ENCODE results near the gene SDR42E1. TPM values are rescaled to one million over a fixed set of nuclear protein-coding genes. Genes with fewer than 3 reads are reported as not detected.

Gene SDR42E1
- total RNA-seq, 1 donor from 2014 or later: 0.02 TPM

DNA sequence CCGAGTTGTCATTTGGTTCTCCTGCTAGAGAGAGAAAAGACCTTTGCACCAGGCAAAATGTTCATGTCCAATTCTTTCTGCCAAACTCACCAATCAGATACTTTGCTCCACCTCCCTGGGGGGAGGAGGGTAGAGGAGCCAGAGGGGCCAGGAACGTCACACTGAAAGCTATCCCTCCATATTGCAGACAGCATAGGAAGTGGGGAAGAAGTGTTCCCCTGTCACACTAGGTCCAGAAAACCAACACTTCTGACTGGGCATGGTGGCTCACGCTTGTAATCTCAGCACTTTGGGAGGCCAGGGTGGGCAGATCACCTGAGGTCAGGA is 33.3 kb upstream of the SDR42E1 start:
- no peak for TF ChIP-seq CTCF (IDR thresholded peaks at IDR 0.05; ENCODE audit: unreplicated experiment)
- no peak overlapping the region for H3K27ac Mint-ChIP-seq
- H3K36me3 Mint-ChIP-seq (ENCODE audit: insufficient read depth): no peaks in the 10 kb centered on the region
- H3K27me3 Mint-ChIP-seq: no peaks in the 10 kb centered on the region
- no peak overlapping the region for H3K4me3 Mint-ChIP-seq (ENCODE audit: low read depth)
- no peak for DNase-seq (ENCODE audit: low spot score, unreplicated experiment)
- peaks cover 11% of the 10 kb centered on the region for H3K4me1 Mint-ChIP-seq (ENCODE audit: low read depth)
- peaks cover 4% of the 10 kb centered on the region for H3K9me3 Mint-ChIP-seq (ENCODE audit: low read depth)

DNA sequence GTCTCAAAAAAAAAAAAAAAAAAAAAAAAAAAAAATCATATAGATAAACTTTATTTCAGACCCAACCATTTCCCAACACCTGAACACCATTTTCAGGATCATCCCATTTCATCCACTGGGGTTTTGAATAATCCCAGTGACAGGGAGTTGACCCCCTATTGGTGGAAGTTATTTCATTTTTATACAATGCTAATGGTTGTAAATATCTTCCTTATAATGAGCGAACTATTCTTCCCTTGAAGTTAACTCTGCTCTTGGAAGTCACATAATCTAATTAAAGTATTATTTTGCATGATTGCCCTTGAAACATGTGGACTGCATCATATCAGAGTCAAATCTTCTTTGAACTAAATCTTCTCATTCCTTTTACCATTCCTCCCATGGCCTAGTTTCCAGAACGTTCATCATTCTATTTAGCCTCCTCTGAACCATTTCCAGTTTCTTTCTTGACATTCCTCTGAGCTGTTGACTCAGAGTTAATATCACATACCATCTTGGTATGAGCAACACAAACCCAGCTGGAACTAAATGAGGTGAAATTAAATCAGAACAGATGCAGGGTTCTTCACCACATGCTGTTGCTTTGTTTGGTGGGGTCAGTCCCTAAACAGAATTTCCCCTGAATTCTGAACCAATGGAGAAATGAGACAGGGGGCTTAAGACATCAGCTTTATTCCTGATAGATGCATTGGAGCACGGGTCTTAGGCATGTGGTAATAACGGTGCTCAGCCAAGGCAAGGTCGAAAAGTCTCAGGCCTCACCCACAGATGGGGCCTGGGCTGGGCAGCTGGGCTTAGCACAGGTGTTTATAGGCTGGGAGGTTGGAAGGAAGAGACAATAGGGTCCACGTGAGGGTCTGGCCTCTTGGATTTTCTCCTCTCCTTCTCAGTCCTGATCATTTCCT is 32.7 kb upstream of the SDR42E1 start:
- Mint-ChIP-seq H3K4me3 (ENCODE audit: low read depth) (no peak overlapping the region), H3K36me3 (ENCODE audit: insufficient read depth) (no peaks in the 10 kb centered on the region), H3K9me3 (ENCODE audit: low read depth) (peaks cover 4% of the 10 kb centered on the region), H3K27me3 (peaks cover 4% of the 10 kb centered on the region), H3K4me1 (ENCODE audit: low read depth) (peaks cover 5% of the 10 kb centered on the region), H3K27ac (peak overlapping the region; percentile 73)
- no peak for DNase-seq (ENCODE audit: low spot score, unreplicated experiment)
- no peak for TF ChIP-seq CTCF (IDR thresholded peaks at IDR 0.05; ENCODE audit: unreplicated experiment)

- no peak for TF ChIP-seq CTCF (IDR thresholded peaks at IDR 0.05; ENCODE audit: unreplicated experiment)
- no peaks in the 10 kb centered on the region for H3K36me3 Mint-ChIP-seq (ENCODE audit: insufficient read depth)
- peaks cover 4% of the 10 kb centered on the region for H3K4me1 Mint-ChIP-seq (ENCODE audit: low read depth)
- no peak overlapping the region for H3K4me3 Mint-ChIP-seq (ENCODE audit: low read depth)
- peaks cover 7% of the 10 kb centered on the region for H3K27me3 Mint-ChIP-seq
- DNase-seq (ENCODE audit: low spot score, unreplicated experiment): no peak
- H3K9me3 Mint-ChIP-seq (ENCODE audit: low read depth): peaks cover 4% of the 10 kb centered on the region
- H3K27ac Mint-ChIP-seq: no peak overlapping the region
These were observed 31.6 kb upstream of the SDR42E1 start for GRCh38 chr16:82042846-82043245.

GRCh38 chr16:82042144-82042543 is 30.9 kb upstream of the SDR42E1 start:
- H3K27me3 Mint-ChIP-seq: peaks cover 7% of the 10 kb centered on the region
- no peak for TF ChIP-seq CTCF (IDR thresholded peaks at IDR 0.05; ENCODE audit: unreplicated experiment)
- H3K9me3 Mint-ChIP-seq (ENCODE audit: low read depth): peaks cover 2% of the 10 kb centered on the region
- no peak overlapping the region for H3K4me3 Mint-ChIP-seq (ENCODE audit: low read depth)
- H3K27ac Mint-ChIP-seq: no peak overlapping the region
- no peaks in the 10 kb centered on the region for H3K36me3 Mint-ChIP-seq (ENCODE audit: insufficient read depth)
- H3K4me1 Mint-ChIP-seq (ENCODE audit: low read depth): peaks cover 4% of the 10 kb centered on the region
- DNase-seq (ENCODE audit: low spot score, unreplicated experiment): no peak

DNA sequence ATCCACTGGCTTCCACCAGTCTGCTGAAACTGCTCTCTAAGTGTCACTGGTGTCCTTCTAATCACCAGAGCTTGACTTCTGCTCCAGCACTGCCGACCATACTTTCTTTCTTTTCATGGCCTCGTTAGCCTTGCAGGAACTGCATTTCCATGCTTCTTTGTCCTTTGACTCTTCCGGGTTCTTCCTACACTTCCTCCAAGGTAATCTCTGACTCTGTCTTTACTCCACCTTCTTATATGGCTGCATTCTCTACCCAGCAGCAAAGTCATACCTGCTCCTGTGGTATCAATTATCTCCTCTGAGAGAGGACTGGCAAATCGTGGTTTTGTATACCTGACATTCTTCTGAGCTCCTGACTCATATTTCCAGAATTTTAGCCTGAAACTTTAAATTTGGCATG is 30.3 kb upstream of the SDR42E1 start:
- DNase-seq (ENCODE audit: low spot score, unreplicated experiment): no peak
- TF ChIP-seq CTCF (IDR thresholded peaks at IDR 0.05; ENCODE audit: unreplicated experiment): no peak
- Mint-ChIP-seq H3K9me3 (ENCODE audit: low read depth) (no peaks in the 10 kb centered on the region), H3K27me3 (peaks cover 7% of the 10 kb centered on the region), H3K4me1 (ENCODE audit: low read depth) (peaks cover 4% of the 10 kb centered on the region), H3K27ac (peak overlapping the region; percentile 3), H3K4me3 (ENCODE audit: low read depth) (no peak overlapping the region), H3K36me3 (ENCODE audit: insufficient read depth) (no peaks in the 10 kb centered on the region)

All from progenitor cell of endocrine pancreas (in vitro differentiated cells).